GM12878 (cell line): ENCODE results near the gene ACAP1. TPM values are rescaled to one million over a fixed set of nuclear protein-coding genes. Genes with fewer than 3 reads are reported as not detected.

Source experiments
- ATAC-seq: fragments of 200-7000 bp; cut with Tn5 transposase; 3 replicates; pipeline ENCODE4 v1.9.1; 2020; ENCODE audit warnings: mild to moderate bottlenecking, moderate library complexity
- BruUV-seq: library from RNA; stranded (reverse); fragments of 400-500 nt; replicated peaks from 2 replicates; lab custom pipeline; 2021; lab: Mats Ljungman, UMichigan
- CTCF ChIA-PET: fragments of 300-600 bp; sonication (Branson Sonifier 250); formaldehyde crosslinking; extraction: SDS; loops from one replicate; lab custom pipeline; 2021; ENCODE audit warnings: inconsistent platforms; lab: Yijun Ruan, JAX
- POLR2A ChIA-PET: fragments of 350-600 bp; formaldehyde crosslinking; extraction: SDS; loops from one replicate; lab custom pipeline; 2021; ENCODE audit warnings: inconsistent platforms; lab: Charles Lee
- RAD21 ChIA-PET: fragments of 300-600 bp; sonication (Branson Sonifier 250); formaldehyde crosslinking; loops from one replicate; lab custom pipeline; 2023; ENCODE audit warnings: antibody characterized with exemption; ENCODE audit not compliant: unreplicated experiment; lab: Charles Lee
- SMC1A ChIA-PET: fragments of 300-600 bp; sonication (Branson Sonifier 250); formaldehyde crosslinking; loops from one replicate; lab custom pipeline; 2023; ENCODE audit not compliant: unreplicated experiment, uncharacterized antibody; lab: Charles Lee
- DNase-seq: peaks from one replicate; pipeline ENCODE4 v3.0.0-alpha.2; 2011; ENCODE audit warnings: low read depth, low spot score
- FAIRE-seq: peaks from 3 replicates; lab custom pipeline; 2011; peaks lifted over from hg19 to GRCh38; lab: Jason Lieb, UNC
- H2AFZ ChIP-seq: 2 replicates; pipeline ENCODE4 v1.6.0; 2011; ENCODE audit warnings: low read depth, low read length, control low read depth; ENCODE audit not compliant: control insufficient read depth
- H3K27ac ChIP-seq: 2 replicates; pipeline ENCODE4 v1.5.1; 2011; ENCODE audit warnings: control low read depth; ENCODE audit not compliant: control insufficient read depth, insufficient read depth
- H3K27me3 ChIP-seq, 2 experiments: replicated peaks in 1 of 2; 2 replicates each; pipeline versions ENCODE4 v1.6.0 to v1.6.1; 2011; ENCODE audit warnings: low read length in 1 of 2; ENCODE audit not compliant: control insufficient read depth in 2 of 2, insufficient read depth in 2 of 2
- H3K36me3 ChIP-seq, 2 experiments: 2 replicates each; pipeline ENCODE4 v1.5.1; 2011; ENCODE audit warnings: low read length in 1 of 2; ENCODE audit not compliant: control insufficient read depth in 2 of 2, insufficient read depth in 2 of 2
- H3K4me1 ChIP-seq: 2 replicates; pipeline ENCODE4 v1.6.1; 2011; ENCODE audit warnings: mild to moderate bottlenecking, low read length, moderate library complexity, mixed read lengths; ENCODE audit not compliant: control insufficient read depth, insufficient read depth
- H3K4me2 ChIP-seq: 2 replicates; pipeline ENCODE4 v1.6.0; 2011; ENCODE audit warnings: control low read depth; ENCODE audit not compliant: control insufficient read depth, insufficient read depth
- H3K4me3 ChIP-seq: fragments of 200-600 bp; sonication (generic); 2 replicates; pipeline ENCODE4 v1.5.1; 2016
- H3K79me2 ChIP-seq: 2 replicates; pipeline ENCODE4 v1.6.0; 2011; ENCODE audit warnings: low read length; ENCODE audit not compliant: control insufficient read depth, insufficient read depth
- H3K9ac ChIP-seq: 2 replicates; pipeline ENCODE4 v1.8.0; 2011; ENCODE audit warnings: low read length, control low read depth, mixed read lengths; ENCODE audit not compliant: control insufficient read depth, insufficient read depth
- H3K9me3 ChIP-seq: replicated peaks from 3 replicates; pipeline ENCODE4 v1.5.1; 2011; ENCODE audit warnings: mild to moderate bottlenecking, low read length; ENCODE audit not compliant: control insufficient read depth, insufficient read depth
- H4K20me1 ChIP-seq: 2 replicates; pipeline ENCODE4 v1.6.0; 2011; ENCODE audit not compliant: control insufficient read depth, insufficient read depth
- BACH1 ChIP-seq: fragments of 450-650 bp; IDR thresholded peaks from 2 replicates; pipeline ENCODE4 v1.6.1; 2017; ENCODE audit warnings: mild to moderate bottlenecking, borderline replicate concordance
- BCL11A ChIP-seq: IDR thresholded peaks from 2 replicates; pipeline ENCODE4 v1.6.1; 2011; ENCODE audit warnings: low read depth, low read length
- CHD1 ChIP-seq: IDR thresholded peaks from 2 replicates; pipeline ENCODE4 v1.6.1; 2012; ENCODE audit warnings: low read depth, low read length, improper control_type of control experiment
- CREM ChIP-seq: IDR thresholded peaks from 2 replicates; pipeline ENCODE4 v1.6.1; 2014; ENCODE audit warnings: antibody characterized with exemption, low read depth
- FOXK2 ChIP-seq: fragments of 450-650 bp; IDR thresholded peaks from 2 replicates; pipeline ENCODE4 v1.6.1; 2017; ENCODE audit warnings: mild to moderate bottlenecking, moderate library complexity
- IRF3 ChIP-seq: fragments of 450-650 bp; IDR thresholded peaks from 2 replicates; pipeline ENCODE4 v1.6.1; 2014; ENCODE audit warnings: mild to moderate bottlenecking
- NR2C1 ChIP-seq: fragments of 450-650 bp; IDR thresholded peaks from 2 replicates; pipeline ENCODE4 v1.6.1; 2017; ENCODE audit warnings: antibody characterized with exemption, mild to moderate bottlenecking, moderate library complexity
- NR2F1 ChIP-seq: fragments of 450-650 bp; conservative IDR thresholded peaks from 2 replicates; pipeline ENCODE4 v1.6.1; 2017; ENCODE audit warnings: mild to moderate bottlenecking
- PAX5 ChIP-seq: IDR thresholded peaks from 2 replicates; pipeline ENCODE4 v1.6.1; 2011; ENCODE audit warnings: low read depth, low read length, borderline replicate concordance
- POLR2AphosphoS2 ChIP-seq: IDR thresholded peaks from 2 replicates; pipeline ENCODE4 v1.6.1; 2011; ENCODE audit warnings: low read depth, mild to moderate bottlenecking, low read length, improper control_type of control experiment, moderate library complexity
- RFX5 ChIP-seq: IDR thresholded peaks from 2 replicates; pipeline ENCODE4 v1.6.1; 2011; ENCODE audit warnings: low read depth, low read length, improper control_type of control experiment
- SIX5 ChIP-seq: IDR thresholded peaks from 2 replicates; pipeline ENCODE4 v1.6.1; 2011; ENCODE audit warnings: mild to moderate bottlenecking, low read depth, low read length, moderate library complexity; ENCODE audit not compliant: severe bottlenecking
- SP1 ChIP-seq: IDR thresholded peaks from one replicate; pipeline ENCODE4 v1.6.1; 2011; ENCODE audit warnings: low read depth, low read length
- SREBF2 ChIP-seq: IDR thresholded peaks from 2 replicates; pipeline ENCODE4 v1.6.1; 2012; ENCODE audit warnings: mild to moderate bottlenecking, low read length
- TARDBP ChIP-seq: IDR thresholded peaks from 2 replicates; pipeline ENCODE4 v1.6.1; 2016; ENCODE audit warnings: borderline replicate concordance
- USF2 ChIP-seq: IDR thresholded peaks from 2 replicates; pipeline ENCODE4 v1.6.1; 2011; ENCODE audit warnings: low read depth, low read length, improper control_type of control experiment, borderline replicate concordance
- ZBTB33 ChIP-seq: fragments of 450-650 bp; IDR thresholded peaks from 2 replicates; pipeline ENCODE4 v1.6.1; 2017; ENCODE audit warnings: mild to moderate bottlenecking
- WGBS: methylation state at CpG from one replicate; pipeline ENCODE4 v1.1.6; 2016; ENCODE audit warnings: low lambda C conversion rate; ENCODE audit not compliant: insufficient replicate concordance, insufficient coverage; ENCODE audit errors: missing lambda C conversion rate; 5-methylcytosine and 5-hydroxymethylcytosine counted together
- in situ Hi-C: fragments of 300-500 bp; cut with MboI; formaldehyde crosslinking; loops from 9 replicates; pipeline ENCODE4 v1.14.3; 2018; ENCODE audit warnings: mixed read lengths
- intact Hi-C: fragments of 100-400 bp; cut with micrococcal nuclease; formaldehyde crosslinking; loops from one replicate; pipeline ENCODE4 v1.14.2; 2022; ENCODE audit not compliant: unreplicated experiment
- polyA plus RNA-seq, 11 experiments: library from polyadenylated mRNA; depleted of rRNA in 4 of 11; unstranded in 6 of 11; stranded (reverse) in 5 of 11; fragments of >200 nt; fragmentation: Nextera tagmentation in 4 of 11; fragmentation: Illumina TruSeq in 1 of 11; extraction: Ambion mirVana in 4 of 11; extraction: Trizol in 1 of 11; gene quantifications; 1 replicate in 1 of 11; 2 replicates in 10 of 11; pipeline versions ENCODE4 v1.2.1 to v1.2.3, GENCODE V29; 2011 to 2016; ENCODE audit warnings: inconsistent platforms in 2 of 11, missing spikeins in 2 of 11, low read depth in 1 of 11
- total RNA-seq, 4 experiments: library from RNA; depleted of rRNA in 3 of 4; stranded (reverse); fragments of >200 nt in 3 of 4; fragmentation: Illumina TruSeq in 1 of 4; extraction: Trizol in 1 of 4; gene quantifications; 2 replicates each; pipeline versions ENCODE4 v1.2.1 to v1.2.3, GENCODE V29; 2013 to 2021
- TF ChIP-seq, protein P1 (sequence below): fragments of 450-650 bp; IDR thresholded peaks from 2 replicates; pipeline ENCODE4 v1.6.1; 2017; ENCODE audit warnings: borderline replicate concordance

ACAP1 gene
- total and polyA plus RNA-seq, 10 of the 15 experiments (the other 5 are each of a cell fraction or from before 2014, with no cell fraction given): 5.7 to 245 (median 118) TPM

GRCh38 chr17:7393613-7394451, 57.5 kb downstream of the ACAP1 start:
- ATAC-seq (peak; percentile 70), FAIRE-seq (peak; percentile 31), DNase-seq (no peak)
- ChIA-PET POLR2A (interaction anchor here (0.9 to 3.2 kb wide), 2 partner anchors 10 to 92 kb away, joined by 3 to 23 read pairs; partner anchors contain the start of gene TMEM256), CTCF (interaction anchor here (0.6 to 1.5 kb wide), 3 partner anchors 94 to 167 kb away, joined by 3 to 10 read pairs (median 4); partner anchors contain the start of gene SENP3), SMC1A (no interaction called here), RAD21 (interaction anchor here (1.0 to 1.3 kb wide), 6 partner anchors 10 to 167 kb away, joined by 3 to 10 read pairs (median 4); partner anchors contain the start of genes ACAP1, TMEM102, TMEM256 and TNFSF12)
- 7% methylated on average over 40 of the region's 48 CpGs for WGBS
- Histone ChIP-seq H3K9ac (peak overlapping the region; percentile 85), H3K27me3 (no peaks in the 10 kb centered on the region), H3K27ac (peak overlapping the region; percentile 58), H4K20me1 (no peaks in the 10 kb centered on the region), H3K4me2 (peak overlapping the region; percentile 96), H3K9me3 (no peaks in the 10 kb centered on the region), H3K36me3 (no peaks in the 10 kb centered on the region), H3K4me3 (peak overlapping the region; percentile 80), H3K4me1 (no peaks in the 10 kb centered on the region), H2AFZ (peak overlapping the region; percentile 89), H3K79me2 (peaks cover 2% of the 10 kb centered on the region)
- intact Hi-C loops: no loop called here
- TSS peak; percentile 67 for BruUV-seq
- in situ Hi-C loops: no loop called here
- TF ChIP-seq BCL11A: no peak
- peak; percentile 17 for TF ChIP-seq SP1
- 0 out of 2 replicates have a peak, but pooled peaks have one; percentile 22 for TF ChIP-seq NR2F1
- TF ChIP-seq SREBF2: no peak
- no peak for TF ChIP-seq USF2
- no peak for TF ChIP-seq PAX5
- no peak for TF ChIP-seq RFX5
- TF ChIP-seq NR2C1: no peak
- no peak for TF ChIP-seq BACH1
- no peak for TF ChIP-seq SIX5
- TF ChIP-seq CREM: 0 out of 2 replicates have a peak, but pooled peaks have one; percentile 3
- no peak for TF ChIP-seq IRF3
- TF ChIP-seq, protein P1, sequence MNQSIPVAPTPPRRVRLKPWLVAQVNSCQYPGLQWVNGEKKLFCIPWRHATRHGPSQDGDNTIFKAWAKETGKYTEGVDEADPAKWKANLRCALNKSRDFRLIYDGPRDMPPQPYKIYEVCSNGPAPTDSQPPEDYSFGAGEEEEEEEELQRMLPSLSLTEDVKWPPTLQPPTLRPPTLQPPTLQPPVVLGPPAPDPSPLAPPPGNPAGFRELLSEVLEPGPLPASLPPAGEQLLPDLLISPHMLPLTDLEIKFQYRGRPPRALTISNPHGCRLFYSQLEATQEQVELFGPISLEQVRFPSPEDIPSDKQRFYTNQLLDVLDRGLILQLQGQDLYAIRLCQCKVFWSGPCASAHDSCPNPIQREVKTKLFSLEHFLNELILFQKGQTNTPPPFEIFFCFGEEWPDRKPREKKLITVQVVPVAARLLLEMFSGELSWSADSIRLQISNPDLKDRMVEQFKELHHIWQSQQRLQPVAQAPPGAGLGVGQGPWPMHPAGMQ: no peak
- TF ChIP-seq ZBTB33: no peak
- no peak for TF ChIP-seq TARDBP
- no peak for TF ChIP-seq CHD1
- no peak for TF ChIP-seq FOXK2
- no peak for TF ChIP-seq POLR2AphosphoS2
